DMS53 treated with DMSO at 0.1 percent for 48 hours (cell line): ENCODE measurements around the gene TXNDC15.
A peak's percentile ranks its signal among the peaks of the same experiment; 100 is the strongest.
"Not testable (repeated sequence)": the region's sequence is repeated elsewhere in the genome, so short reads cannot be mapped to it uniquely, and the experiment has no call there.

ENCODE experiments used
- DNase-seq: peaks from one replicate; lab custom pipeline; 2025; ENCODE audit not compliant: unreplicated experiment; lab: John Stamatoyannopoulos, UW

The TXNDC15 gene, protein sequence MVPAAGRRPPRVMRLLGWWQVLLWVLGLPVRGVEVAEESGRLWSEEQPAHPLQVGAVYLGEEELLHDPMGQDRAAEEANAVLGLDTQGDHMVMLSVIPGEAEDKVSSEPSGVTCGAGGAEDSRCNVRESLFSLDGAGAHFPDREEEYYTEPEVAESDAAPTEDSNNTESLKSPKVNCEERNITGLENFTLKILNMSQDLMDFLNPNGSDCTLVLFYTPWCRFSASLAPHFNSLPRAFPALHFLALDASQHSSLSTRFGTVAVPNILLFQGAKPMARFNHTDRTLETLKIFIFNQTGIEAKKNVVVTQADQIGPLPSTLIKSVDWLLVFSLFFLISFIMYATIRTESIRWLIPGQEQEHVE

DNA sequence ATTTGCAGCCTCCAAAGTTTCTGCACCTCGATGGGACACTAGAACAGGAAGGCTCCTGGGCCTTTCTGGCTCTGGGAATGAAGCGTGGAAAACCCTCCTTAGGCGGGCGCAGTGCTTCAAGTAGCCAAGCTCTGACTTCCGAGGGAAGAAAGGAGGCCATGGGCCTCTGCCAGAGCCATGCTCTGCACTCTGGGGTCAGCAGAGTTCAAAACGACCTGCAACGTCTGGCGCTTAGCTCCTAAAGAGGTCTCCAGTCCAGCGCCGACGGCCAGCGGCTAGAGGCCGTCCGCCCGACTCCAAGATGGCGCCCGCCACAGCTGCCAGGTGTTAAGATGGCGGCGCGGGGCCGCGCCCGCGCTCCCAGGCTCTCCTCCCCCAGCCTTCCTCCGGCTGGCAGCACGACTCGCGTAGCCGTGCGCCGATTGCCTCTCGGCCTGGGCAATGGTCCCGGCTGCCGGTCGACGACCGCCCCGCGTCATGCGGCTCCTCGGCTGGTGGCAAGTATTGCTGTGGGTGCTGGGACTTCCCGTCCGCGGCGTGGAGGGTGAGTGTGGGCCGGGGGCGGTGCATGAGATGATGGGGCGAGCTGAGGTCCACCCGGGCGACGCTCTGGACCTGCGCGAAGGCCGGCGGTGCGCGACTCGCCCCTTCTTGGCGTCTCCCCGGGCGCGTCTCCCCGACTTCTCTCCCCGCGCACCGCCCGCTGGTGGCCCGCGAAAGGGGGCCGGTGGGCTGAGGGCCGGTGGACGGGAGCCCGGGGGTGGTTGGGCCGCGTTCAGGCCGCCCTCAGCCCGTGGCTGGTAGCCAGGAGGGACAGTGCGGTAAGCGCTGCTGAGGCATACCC lies at the start of gene TXNDC15:
Gene TXNDC15 (plus strand): TSS at position 385 of the 844 bp plus-strand sequence. CDS start 57 bp downstream, at position 442.
- peak; percentile 75 for DNase-seq

DNA sequence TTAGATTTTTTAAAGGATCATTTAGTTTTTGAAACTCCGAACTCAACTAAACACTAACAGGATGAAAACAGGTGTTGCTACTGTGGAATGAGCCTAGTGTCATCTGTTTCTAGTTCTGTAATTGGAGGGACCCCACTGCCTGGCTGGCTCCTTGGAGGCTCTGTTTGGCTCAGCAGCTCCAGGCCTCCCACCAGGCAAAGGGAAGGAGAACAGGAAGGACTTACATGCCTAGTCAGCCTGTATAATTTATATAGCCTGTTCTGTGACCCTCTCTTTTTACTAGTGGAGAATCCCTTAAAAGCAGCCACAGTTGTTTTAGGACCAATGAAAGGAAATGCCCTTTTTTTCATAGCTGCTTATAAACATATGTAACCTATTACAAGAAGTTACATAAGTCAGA lies 49.5 kb upstream of the TXNDC15 start:
- no peak for DNase-seq

DNA sequence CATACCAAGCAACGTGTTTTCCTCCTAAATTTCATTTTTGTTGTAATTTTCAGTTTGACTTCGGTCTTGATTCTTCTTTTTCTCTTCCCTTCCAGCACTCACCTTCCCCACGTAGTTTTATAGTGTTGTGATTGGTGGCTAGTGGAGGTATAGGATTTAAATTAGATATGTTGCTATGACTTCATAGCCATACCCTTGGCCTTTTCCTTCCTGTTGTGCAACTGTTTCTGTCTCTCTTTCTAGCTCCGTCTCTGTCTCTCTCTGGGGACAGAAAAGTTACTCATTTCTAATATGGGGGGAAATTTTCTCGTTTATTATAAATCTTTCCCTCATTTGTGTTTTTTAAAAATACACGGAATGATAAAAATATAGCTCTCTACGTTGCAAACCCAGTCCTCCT lies 49.0 kb upstream of the TXNDC15 start:
- DNase-seq, result no peak

DNA sequence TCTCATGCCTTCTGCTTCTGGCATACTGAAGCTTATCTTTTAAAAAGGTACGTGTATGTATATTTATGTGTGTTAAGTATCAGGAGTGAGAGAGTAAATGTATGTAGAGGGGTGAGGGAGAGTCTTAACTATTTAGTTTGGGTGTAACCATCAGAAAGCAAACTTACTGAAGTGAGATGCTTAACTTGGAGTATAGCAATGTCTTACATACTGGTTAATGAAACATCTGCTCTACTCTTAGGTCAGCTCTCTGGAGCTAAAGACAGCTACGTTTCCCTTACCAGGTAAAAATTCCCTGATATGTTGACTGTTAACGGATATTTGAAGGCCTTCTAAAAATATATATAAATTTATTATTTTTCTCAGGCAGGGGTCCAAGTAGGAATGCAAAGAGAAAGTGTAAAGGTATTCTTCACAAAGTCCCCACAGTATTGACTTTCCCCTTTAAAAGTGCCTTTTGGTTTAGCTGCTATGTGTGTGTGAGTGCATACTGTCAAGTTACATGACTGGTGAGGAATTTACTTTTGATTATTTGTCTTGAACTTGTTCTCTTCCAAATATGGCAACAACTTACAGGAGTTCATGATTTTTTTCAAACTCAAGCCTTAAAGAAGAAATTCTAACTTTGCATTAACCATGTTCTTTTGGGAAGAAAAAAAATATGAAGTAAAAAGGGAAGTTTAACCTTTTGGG lies 40.7 kb upstream of the TXNDC15 start:
- no peak for DNase-seq

DNA sequence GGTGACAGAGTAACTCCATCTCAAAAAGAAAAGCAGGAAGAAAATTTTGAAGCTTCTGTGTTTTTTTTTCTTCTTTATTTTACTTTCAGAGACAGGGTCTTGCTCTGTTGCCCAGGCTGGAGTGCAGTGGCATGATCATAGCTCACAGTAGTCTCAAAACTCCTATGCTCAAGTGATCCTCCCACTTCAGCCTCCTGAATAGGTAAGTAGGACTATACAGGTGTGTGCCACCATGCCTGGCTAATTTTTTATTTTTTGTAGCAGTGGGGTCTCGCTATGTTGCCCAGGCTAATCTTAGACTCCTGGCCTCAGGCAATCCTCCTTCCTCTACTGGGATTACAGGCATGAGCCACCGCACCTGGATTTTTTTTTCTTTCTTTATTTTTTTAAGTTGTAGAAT lies 38.5 kb upstream of the TXNDC15 start:
- DNase-seq, result no peak

DNA sequence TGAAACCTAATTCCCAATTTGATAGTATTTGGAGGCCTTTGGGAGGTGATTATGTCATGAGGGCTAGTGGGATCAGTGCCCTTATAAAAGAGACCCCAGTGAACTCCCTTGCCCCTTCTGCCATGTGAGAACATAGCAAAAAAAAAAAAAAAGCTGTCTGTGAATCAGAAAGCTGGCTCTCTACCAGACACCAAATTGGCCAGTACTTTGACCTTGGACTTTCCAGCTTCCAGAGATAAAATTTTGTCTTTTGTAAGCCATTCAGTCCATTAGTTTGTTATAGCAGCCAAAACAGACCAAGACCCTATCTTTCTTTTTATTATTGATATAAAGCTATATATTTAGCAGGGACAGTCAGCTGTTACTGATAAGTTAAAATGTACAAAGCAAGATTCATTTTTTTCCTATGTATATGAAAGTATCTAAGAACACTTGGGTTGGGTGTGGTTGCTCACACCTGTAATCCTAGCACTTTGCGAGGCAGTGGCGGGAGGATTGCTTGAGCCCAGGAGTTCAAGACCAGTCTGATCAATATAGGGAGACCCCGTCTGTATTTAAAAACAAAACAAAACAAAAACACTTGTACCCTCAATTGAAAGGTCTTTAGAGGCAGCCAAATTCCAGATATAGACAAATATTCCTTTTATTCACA lies 36.5 kb upstream of the TXNDC15 start:
- no peak for DNase-seq

DNA sequence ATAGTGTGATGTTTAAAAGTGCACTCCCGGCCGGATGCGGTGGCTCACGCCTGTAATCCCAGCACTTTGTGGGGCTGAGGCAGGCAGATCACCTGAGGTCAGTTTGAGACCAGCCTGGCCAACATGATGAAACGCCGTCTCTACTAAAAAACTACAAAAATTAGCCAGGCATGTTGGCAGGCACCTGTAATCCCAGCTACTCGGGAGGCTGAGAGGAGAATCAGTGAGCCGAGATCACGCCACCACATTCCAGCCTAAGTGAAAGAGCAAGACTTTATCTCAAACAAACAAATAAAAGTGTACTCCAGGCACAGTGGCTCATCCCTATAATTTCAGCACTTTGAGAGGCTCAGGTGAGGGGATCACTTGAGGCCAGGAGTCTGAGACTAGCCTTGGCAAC lies 35.8 kb upstream of the TXNDC15 start:
- DNase-seq, result not testable (repeated sequence)

DNA sequence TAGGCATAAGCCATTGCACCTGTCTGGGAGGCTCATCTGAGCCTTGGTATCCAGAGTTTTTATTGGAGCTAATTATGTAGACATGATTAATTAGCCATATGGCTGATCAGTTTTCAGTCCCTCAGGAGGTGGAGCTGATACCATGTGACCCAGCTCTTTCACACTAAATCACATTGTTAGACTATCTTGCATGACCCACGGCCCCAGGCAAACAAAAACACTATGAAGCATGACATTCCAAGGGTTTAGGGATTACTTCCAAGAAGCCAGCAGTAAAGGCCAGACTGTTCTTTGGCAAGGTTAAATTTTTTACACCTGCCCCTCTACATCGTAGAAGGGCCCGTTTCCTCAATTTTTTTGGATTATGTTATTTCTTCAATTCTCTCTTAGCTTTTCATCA lies 33.4 kb upstream of the TXNDC15 start:
- DNase-seq, result no peak

DNA sequence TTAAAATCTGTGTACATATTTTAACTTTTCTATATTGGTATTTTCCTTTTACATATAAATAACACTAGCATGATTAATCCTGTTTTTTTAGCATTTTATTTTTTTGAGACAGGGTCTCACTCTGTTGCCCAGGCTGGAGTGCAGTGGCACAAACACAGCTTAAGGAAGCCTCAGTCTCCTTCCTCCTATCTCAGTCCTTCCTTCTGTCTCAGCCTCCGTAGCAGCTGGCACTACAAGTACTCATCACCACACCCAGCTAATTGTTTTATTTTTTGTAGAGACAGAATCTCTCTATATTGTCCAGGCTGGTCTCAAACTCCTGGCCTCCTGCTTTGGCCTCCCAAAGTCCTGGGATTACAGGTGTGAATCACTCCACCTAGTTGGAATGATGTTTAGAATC lies 29.9 kb upstream of the TXNDC15 start:
- no peak for DNase-seq

DNA sequence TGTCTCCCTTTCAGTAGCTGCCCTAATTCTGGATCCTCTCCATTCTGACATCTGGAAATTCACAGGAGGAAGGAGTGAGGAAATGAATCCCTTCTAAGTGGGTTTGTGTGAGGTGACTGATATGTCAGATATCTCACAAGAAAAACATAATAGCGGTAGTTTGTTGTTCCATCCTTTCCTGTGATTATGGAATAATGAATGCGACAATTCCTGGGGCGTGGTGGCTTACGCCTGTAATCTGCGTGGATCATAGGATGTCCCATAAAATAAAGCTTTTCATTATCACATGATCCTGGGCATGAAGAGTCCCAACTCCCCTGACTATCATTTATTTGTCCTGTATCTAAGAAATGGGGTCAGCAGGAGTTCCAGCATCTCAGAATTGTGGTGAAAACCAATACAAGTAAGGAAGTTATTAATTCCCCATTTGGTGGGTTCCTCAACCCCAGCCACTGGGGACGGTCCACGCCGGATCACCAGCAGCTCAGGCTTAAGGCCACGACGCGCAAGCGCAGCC lies 28.8 kb upstream of the TXNDC15 start:
- DNase-seq, result no peak

DNA sequence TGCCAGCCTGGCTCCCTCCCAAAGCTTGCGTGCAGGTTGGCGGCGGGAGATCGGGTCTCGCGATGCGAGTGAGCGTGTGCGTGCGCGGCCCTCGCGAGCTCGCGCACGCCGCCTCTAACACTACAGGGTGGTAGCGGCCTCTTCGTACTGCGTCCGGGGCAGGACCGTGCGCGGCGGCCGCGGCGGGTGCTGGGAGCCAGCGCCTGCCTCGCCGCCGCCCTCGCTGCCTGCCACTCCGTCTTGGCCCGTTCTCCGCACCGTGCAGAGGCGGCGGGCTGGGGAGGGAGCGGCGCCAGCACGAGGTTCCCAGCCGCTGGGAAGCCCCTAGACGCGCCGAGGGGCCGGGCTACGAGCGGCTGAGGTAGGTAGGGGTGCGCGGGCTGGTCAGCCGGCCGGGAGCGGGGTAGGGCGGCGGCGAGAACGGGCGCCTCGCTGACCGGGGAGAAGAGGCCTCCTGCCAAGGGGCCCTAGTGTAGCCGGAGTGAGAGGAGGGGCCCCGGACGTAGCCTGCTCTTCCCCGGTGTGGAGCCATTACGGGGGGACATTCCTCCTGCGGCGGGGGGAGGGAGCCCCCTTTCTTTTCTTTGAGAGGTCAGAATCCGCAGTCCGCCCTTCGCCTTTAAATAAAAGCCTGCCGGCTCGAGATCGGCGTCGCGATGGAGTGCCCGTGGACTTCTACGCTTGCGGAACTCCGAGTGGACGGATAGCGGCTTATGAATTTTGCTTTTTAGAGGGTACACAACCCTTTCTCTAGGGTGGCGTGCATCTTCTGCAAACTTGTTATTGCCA lies 28.1 kb upstream of the TXNDC15 start, which contains the start of gene C5orf24:
Gene C5orf24 (plus strand): TSS at position 117 of the 789 bp plus-strand sequence. CDS start 8,933 bp downstream, outside the sequence.
- peak; percentile 93 for DNase-seq

DNA sequence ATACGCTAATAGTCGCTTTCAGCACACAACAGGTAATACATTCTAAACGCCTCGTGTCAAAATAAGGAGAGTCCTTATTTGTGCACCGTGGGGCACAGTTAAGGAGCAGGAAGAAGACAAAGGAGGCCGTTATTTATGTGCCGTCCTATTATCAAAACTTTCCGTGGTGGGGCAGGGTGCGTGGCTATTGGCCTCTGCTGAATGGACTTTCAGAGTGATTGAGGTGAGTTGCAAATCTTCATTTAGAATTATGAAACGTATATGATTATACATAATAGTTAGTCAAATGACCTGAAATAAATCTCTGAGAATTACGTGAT lies 27.6 kb upstream of the TXNDC15 start:
- peak; percentile 12 for DNase-seq

DNA sequence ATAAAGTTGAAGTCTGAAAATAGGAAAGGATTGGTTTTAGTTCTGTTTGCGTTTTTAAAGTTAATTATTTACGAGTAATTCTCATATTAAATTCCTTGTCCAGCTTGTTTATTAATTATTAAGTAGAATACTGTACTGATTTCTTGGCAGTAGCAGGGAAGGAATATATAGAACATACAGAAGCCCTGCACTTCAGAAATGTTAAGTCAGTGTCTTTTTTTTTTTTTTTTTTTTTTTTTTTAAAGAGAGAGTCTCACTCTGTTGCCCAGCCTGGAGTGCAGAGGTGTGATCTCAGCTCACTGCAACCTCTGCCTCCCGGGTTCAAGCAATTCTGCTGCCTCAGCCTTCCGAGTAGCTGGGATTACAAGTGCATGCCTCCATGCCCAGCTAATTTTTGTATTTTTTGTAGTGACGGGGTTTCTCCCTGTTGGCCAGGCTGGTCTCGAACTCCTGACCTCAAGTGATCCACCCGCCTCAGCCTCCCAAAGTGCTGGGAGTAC lies 24.7 kb upstream of the TXNDC15 start:
- not testable (repeated sequence) for DNase-seq

DNA sequence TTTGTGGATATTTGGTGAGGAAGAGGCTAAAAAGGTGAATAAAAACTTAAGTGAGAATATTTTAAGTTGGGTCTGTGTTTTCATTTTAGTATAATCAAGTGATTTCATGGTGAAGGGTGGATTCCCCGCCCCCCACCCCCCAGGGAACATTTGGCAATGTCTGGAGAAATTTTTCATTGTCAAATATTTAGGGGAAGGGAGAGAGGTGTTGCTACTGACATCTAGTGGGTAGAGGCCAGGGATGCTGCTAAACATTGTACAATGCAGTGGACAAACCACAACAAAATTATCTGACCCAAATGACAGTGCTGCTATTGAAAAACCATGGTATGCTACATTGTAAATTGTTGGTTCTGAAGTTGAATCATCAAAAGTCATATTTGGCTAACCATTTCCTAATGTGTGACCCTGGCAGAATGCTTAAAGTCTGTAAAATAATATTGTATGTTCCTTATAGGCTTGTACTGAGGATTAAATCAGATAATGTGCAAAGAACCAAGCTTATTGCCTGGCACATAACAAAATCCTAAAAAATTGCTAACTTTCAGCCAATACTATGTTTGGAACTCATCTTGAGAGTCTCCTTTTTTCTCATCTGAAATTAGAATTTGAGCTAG lies 22.8 kb upstream of the TXNDC15 start:
- no peak for DNase-seq

DNA sequence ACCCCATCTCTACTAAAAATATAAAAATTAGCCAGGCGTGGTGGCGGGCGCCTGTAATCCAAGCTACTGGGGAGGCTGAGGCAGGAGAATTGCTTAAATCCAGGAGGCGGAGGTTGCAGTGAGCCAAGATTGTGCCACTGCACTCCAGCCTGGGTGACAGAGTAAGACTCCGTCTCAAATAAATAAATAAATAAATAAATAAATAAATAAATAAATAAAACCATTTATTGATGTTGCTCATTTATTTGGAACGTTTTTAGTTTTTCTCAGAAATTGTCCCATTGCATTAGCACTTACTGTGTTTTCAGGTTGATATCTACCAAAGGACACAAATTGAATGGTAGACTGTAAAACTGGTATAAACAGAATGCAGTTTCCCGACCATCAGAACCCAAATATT lies 17.7 kb upstream of the TXNDC15 start:
- DNase-seq, result not testable (repeated sequence)

DNA sequence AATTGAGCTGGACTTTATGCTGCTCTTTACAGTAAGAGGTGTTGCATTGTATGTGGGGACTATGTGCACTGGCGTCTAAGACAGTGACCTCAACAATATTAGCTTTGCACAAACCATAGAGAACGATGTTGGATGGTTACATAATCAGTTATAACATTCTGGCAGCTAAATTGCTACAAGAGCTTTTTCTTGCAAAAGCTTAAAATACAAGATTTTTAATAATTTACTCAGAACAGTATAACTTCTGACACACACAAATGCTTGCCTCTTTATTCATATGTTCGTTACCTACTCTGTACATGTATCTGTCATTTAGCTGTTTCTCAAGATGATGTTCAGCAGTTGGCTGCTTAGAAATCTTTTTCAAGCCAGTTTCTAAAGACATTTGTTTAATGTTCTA lies 16.8 kb upstream of the TXNDC15 start:
- no peak for DNase-seq

DNA sequence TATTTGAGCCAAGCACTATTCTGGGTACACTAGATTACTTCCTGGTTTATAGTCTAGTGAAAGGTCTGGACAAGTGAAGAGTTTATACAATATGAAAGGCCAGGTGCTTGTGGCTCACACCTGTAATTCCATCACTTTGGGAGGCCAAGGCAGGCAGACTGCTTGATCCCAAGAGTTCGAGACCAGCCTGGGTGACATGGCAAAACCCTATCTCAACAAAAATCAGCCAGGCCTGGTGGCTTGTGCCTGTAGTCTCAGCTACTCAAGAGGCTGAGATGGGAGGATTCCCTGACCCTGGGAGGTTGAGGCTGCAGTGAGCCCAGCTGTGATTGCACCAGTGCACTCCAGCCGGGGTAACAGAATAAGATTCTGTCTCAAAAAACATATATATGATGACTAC lies 9.5 kb upstream of the TXNDC15 start:
- DNase-seq, result no peak

DNA sequence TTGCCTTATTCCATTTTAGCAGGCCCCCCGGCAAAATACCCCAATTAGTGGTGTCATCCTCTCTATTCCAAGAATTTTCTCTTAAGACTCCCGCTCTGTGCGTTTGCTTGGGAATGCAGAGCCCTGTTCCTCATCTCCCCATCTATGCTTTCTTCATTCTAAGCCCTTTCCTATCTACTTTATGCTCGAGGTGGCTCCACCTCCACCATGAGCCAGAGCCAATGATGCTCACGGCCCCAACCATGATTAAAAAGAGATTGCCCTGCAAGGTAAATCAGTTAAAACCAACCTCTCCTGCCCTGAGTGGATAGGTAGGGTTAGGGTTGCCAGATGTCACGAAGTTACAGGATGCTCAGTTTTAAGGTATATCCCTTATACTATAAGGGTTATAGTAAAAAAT lies 677 bp upstream of the TXNDC15 start:
- no peak for DNase-seq

DNA sequence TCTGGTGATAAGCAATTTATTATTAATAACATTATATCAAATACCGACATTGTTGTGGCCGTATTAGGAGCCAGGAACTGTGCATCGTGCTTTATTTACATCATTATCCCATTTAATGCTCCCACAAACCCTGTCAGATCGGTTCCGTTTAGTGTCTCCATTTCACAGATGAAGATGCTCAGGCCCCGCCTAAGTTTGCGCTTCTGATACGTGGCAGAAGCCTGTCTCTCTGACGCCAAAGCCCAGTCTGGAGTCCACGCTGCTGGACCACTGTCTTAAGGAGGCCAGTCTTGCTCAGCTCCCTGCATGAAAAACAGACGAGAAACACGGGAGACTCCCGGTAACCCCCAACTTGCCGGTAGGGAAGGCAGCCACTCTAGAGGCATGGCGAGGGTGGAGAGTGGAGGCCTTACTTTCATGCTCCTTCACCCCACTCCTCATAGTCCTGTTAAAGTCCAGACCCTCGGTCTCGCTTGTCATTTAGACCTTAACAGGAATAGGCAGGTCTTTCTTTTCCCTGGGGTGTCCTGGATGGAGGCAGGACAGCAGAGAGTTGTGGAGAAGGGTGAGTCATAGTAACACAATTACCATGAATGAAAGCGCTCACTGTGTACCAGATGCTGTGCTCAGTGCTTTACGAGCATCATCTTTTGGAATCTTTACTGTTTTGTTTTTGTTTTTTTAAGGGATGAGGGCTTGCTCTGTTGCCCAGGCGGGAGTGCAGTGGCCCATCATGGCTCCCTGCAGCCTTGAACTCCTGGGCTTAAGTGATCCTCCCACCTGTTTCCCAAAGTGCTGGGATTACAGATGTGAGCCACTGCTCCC lies 872 bp downstream of the TXNDC15 start:
- peak; percentile 42 for DNase-seq
